SH-SY5Y (cell line): ENCODE results near the gene INPP5E.

Experiments
- GATA2 ChIP-seq: IDR thresholded peaks from 2 replicates; pipeline ENCODE4 v1.6.1; 2011; ENCODE audit warnings: mild to moderate bottlenecking, low read depth, low read length
- GATA3 ChIP-seq: IDR thresholded peaks from 2 replicates; pipeline ENCODE4 v1.6.1; 2011; ENCODE audit warnings: low read depth, mild to moderate bottlenecking, low read length, moderate library complexity

DNA sequence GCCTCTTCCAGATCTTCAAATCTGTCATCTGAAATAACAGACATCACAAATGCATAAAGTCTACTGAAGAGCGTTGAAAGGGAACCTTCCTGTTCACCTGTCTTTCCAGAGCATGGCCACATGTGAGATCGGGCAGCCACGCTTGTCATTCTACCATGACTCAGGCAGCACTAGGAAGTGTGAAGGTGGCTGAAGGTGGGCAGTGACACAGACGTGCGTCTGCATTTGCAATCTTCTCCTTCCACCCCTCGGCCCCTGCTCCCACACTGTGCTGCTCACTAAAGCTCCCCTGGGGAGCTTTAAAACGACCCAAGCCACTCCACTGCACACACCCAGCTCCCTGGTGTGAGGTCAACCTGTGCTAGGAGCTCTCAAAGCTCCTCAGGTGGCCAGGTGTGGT is 31.7 kb downstream of the INPP5E start:
- TF ChIP-seq GATA2 (no peak), GATA3 (no peak)
